Tibial nerve (tissue), 4 donors: ENCODE data around the gene MAN2B2. TPM values are rescaled to one million over a fixed set of nuclear protein-coding genes. Genes with fewer than 3 reads are reported as not detected.
"Not testable (repeated sequence)": the region's sequence is repeated elsewhere in the genome, so short reads cannot be mapped to it uniquely, and the experiment has no call there.

ENCODE experiments used
- DNase-seq, 2 donors: peaks; one replicate each; pipeline ENCODE4 v3.0.0-alpha.2; 2019; ENCODE audit warnings: low spot score in 2 of 2
- H3K27ac ChIP-seq, 4 donors: fragments of 200-600 bp; sonication (generic) in 3 of 4; one replicate each; pipeline ENCODE4 v1.5.1; 2017 to 2019; ENCODE audit warnings: mild to moderate bottlenecking in 1 of 4
- H3K27me3 ChIP-seq, 2 donors: fragments of 200-600 bp; sonication (generic) in 1 of 2; one replicate each; pipeline versions ENCODE4 v1.5.1 to v1.6.0; 2017 to 2019
- H3K36me3 ChIP-seq, 3 donors: fragments of 200-600 bp; sonication (generic); one replicate each; pipeline ENCODE4 v1.5.1; 2018 to 2019
- H3K4me1 ChIP-seq, 4 donors: fragments of 200-600 bp; sonication (generic) in 3 of 4; one replicate each; pipeline ENCODE4 v1.5.1; 2017 to 2019
- H3K4me3 ChIP-seq, 4 donors: fragments of 200-600 bp; sonication (generic) in 3 of 4; one replicate each; pipeline ENCODE4 v1.5.1; 2017 to 2019; ENCODE audit warnings: mild to moderate bottlenecking in 1 of 4, moderate library complexity in 1 of 4
- H3K9me3 ChIP-seq, 4 donors: fragments of 200-600 bp; sonication (generic) in 3 of 4; one replicate each; pipeline ENCODE4 v1.5.1; 2017 to 2019
- EP300 ChIP-seq, 2 donors: sonication (generic); formaldehyde crosslinking; IDR thresholded peaks; one replicate each; pipeline ENCODE4 v1.6.1; 2017; ENCODE audit warnings: antibody characterized with exemption in 2 of 2, mild to moderate bottlenecking in 1 of 2
- POLR2A ChIP-seq, 2 donors: fragments of 450-650 bp; IDR thresholded peaks; one replicate each; pipeline ENCODE4 v1.6.1; 2017; ENCODE audit warnings: antibody characterized with exemption in 2 of 2, mild to moderate bottlenecking in 2 of 2, moderate library complexity in 2 of 2
- WGBS, 2 donors: methylation state at CpG; one replicate each; pipeline ENCODE4 v1.1.5; 2018; 5-methylcytosine and 5-hydroxymethylcytosine counted together
- total RNA-seq, 4 donors: library from RNA; depleted of rRNA; stranded (reverse); fragments of >200 nt; gene quantifications; one replicate each; pipeline ENCODE4 v1.1.0, GENCODE V29; 2016
- TF ChIP-seq, protein P1 (sequence below), 5 experiments: fragments of 200-600 bp in 3 of 5; fragments of 450-650 bp in 2 of 5; sonication (generic) in 3 of 5; IDR thresholded peaks; one replicate each; pipeline ENCODE4 v1.5.1; 2016 to 2019; ENCODE audit warnings: antibody characterized with exemption in 5 of 5, mild to moderate bottlenecking in 3 of 5, moderate library complexity in 2 of 5

Gene MAN2B2
- total RNA-seq, 4 donors from 2014 or later: 33.0 to 66.3 (median 44.6) TPM

DNA sequence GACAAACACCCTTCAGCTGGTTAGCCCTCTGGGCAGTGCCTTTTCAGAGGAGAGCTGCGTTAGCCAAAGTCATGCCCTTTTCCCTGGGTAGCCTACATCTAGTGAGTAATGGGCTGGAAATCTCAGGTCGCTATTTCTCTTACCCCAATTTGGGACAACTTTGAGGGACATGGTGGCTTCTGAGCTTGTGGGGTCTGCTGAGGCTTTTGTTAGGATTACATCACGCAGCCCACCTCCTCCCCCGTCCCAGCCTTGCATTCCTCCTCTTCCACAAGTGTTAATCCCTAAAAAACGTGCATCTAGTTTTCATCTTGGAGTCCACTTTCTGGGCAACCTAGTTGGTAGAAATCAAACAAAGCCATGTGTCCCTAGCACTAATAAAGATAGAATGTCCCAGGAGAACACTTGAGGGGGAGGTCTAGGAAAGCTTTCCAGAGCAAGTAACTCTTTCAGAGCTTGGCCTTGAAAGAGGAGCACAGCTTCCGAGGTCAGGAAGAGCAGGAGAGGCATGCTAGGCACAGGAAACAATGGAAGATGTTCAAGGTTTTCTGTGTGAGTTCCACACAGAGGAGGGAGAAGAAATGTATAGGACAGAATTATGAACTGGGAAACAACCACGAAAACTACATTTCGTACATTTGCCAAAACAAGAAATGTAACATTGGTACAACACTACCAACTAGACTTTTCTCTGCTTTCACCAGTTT lies 68.3 kb downstream of the MAN2B2 start:
- DNase-seq: no peak
- H3K27ac ChIP-seq: peak overlapping the region in 2 of 4 donors; percentile 56 to 97
- H3K4me1 ChIP-seq: peaks cover 5 to 41% (median 23%) of the 10 kb centered on the region in 4 donors
- H3K4me3 ChIP-seq: no peak overlapping the region
- TF ChIP-seq, protein P1, sequence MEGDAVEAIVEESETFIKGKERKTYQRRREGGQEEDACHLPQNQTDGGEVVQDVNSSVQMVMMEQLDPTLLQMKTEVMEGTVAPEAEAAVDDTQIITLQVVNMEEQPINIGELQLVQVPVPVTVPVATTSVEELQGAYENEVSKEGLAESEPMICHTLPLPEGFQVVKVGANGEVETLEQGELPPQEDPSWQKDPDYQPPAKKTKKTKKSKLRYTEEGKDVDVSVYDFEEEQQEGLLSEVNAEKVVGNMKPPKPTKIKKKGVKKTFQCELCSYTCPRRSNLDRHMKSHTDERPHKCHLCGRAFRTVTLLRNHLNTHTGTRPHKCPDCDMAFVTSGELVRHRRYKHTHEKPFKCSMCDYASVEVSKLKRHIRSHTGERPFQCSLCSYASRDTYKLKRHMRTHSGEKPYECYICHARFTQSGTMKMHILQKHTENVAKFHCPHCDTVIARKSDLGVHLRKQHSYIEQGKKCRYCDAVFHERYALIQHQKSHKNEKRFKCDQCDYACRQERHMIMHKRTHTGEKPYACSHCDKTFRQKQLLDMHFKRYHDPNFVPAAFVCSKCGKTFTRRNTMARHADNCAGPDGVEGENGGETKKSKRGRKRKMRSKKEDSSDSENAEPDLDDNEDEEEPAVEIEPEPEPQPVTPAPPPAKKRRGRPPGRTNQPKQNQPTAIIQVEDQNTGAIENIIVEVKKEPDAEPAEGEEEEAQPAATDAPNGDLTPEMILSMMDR (IDR thresholded peaks at IDR 0.05): no peak
- TF ChIP-seq EP300 (IDR thresholded peaks at IDR 0.05): peak in 1 of 2 donors; percentile 4
- TF ChIP-seq POLR2A (IDR thresholded peaks at IDR 0.05): no peak
- 70 to 76% methylated on average over 8 of the region's 8 CpGs for WGBS, 2 donors
- no peaks in the 10 kb centered on the region for H3K27me3 ChIP-seq
- H3K9me3 ChIP-seq: no peaks in the 10 kb centered on the region
- peaks cover 0 to 24% (median 0%) of the 10 kb centered on the region in 3 donors for H3K36me3 ChIP-seq

DNA sequence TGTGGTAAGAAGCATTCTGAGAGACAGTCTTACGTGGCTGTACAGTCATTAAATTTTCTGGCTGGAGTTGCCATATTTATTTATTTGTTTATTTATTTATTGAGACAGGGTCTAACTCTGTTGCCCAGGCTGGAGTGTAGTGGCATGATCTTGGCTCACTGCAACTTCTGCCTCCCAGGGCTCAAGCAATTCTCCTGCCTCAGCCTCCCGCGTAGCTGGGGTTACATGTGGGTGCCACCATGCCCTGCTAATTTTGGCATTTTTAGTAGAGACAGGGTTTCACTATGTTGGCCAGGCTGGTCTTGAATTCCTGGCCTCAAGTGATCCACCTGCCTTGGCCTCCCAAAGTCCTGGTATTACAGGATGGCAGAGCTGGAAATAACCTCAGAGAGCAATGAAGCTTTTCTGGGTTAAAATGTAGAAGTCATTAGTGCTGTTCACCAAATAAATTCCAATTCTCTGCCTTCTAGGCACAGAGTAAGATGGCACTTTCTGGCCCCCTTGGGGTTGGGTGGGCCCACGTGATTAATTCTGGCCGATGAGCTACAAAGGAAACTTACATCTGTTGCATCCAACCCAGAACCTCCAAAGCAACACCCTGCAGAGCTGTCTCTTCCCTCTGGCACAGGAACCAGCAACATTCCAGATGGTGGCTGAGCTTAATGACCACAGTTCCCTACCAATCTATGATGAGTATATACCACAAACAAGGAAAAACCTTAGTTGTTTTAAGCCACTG lies 70.0 kb downstream of the MAN2B2 start:
- Histone ChIP-seq H3K36me3 (peaks cover 0 to 24% (median 0%) of the 10 kb centered on the region in 3 donors), H3K27ac (peak overlapping the region in 2 of 4 donors; percentile 15 to 16)

DNA sequence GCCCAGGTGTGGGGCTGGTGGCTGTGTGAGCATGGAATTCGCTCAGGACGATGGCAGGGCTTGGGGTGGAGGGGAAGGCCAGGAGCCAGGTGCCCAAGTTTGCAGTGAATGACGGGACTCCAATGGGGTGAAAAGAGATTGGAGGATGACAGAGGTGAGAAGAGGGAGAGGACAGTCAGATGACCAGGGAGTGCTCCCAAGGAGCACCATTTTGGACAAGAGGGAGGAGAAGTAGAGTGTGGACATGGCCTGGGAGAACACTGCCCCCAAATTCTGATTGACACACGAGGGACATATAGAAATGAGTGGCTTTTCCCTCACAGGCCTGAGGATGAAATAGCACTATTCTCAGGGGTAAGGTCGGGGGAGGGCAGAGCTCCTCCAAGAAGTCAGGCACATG lies 72.2 kb downstream of the MAN2B2 start:
- TF ChIP-seq, protein P1 (IDR thresholded peaks at IDR 0.05): no peak
- TF ChIP-seq POLR2A (IDR thresholded peaks at IDR 0.05): no peak
- no peak for TF ChIP-seq EP300 (IDR thresholded peaks at IDR 0.05)
- Histone ChIP-seq H3K9me3 (no peaks in the 10 kb centered on the region), H3K36me3 (peaks cover 0 to 18% (median 0%) of the 10 kb centered on the region in 3 donors), H3K27me3 (no peaks in the 10 kb centered on the region), H3K4me1 (peaks cover 5 to 24% (median 17%) of the 10 kb centered on the region in 4 donors), H3K27ac (no peak overlapping the region), H3K4me3 (no peak overlapping the region)
- 75 to 80% methylated on average over 5 of the region's 5 CpGs for WGBS, 2 donors
- DNase-seq: no peak

More for the DNA sequence above, 70.0 kb downstream of the MAN2B2 start:
- Histone ChIP-seq H3K9me3 (no peaks in the 10 kb centered on the region), H3K4me3 (no peak overlapping the region), H3K4me1 (peaks cover 5 to 31% (median 23%) of the 10 kb centered on the region in 4 donors), H3K27me3 (no peaks in the 10 kb centered on the region)
- WGBS, 2 donors: 68 to 69% methylated on average over 5 of the region's 5 CpGs
- no peak for DNase-seq
- TF ChIP-seq EP300 (IDR thresholded peaks at IDR 0.05): no peak
- no peak for TF ChIP-seq POLR2A (IDR thresholded peaks at IDR 0.05)
- TF ChIP-seq, protein P1 (IDR thresholded peaks at IDR 0.05): no peak

DNA sequence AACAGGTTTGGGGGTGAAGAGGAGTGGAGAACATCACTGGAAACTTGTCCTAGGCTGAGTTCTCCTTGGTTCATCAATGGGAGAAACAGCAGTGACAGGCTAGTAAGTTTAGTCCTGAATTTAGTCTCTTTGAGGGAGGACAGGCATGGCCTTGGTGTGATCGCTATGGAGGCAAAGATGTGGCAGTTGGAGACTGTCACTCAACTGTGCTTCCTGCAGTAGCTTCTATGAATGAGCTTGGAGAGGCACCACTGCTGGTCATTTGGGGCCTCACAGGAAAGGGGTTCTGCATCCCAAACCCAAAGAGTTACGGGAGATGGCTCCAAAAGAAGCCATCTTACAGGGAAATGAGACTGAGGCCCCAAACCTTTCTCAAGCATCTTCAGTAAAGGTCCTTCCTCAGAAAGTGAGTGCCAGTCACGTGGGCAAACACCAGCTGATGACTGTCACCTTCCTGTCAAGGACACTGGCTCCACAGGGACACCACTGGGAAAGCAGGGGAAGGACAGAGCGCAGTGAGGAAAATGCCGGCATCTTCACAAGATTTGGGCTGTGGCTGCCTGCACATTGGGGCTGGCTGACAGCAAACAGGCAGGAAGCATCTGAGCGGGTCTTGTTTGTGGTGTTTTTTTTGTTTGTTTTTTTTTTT lies 72.7 kb downstream of the MAN2B2 start:
- TF ChIP-seq EP300 (IDR thresholded peaks at IDR 0.05): no peak
- 42 to 59% methylated on average over 6 of the region's 6 CpGs for WGBS, 2 donors
- H3K27me3 ChIP-seq: no peaks in the 10 kb centered on the region
- H3K9me3 ChIP-seq: no peaks in the 10 kb centered on the region
- no peak overlapping the region for H3K4me3 ChIP-seq
- DNase-seq: no peak
- H3K27ac ChIP-seq: no peak overlapping the region
- peaks cover 0 to 18% (median 11%) of the 10 kb centered on the region in 4 donors for H3K4me1 ChIP-seq
- peaks cover 0 to 13% (median 0%) of the 10 kb centered on the region in 3 donors for H3K36me3 ChIP-seq

DNA sequence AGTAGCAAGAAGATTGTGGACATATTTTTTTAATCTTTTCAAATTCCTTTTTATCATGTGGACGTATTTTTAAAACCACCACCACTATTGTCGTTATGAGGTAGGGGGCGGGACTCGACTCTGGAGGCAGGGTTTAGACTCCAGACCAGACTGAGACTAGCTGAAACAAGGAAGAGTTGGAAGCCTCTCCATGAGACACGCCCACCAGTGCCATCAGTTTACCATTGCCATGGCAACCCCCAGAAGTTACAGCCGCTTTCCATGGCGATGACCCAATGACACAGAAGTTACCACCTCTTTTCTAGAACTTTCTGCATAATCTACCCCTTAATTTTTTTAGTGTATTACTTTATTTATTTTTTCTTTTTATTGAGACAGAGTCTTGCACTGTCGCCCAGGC lies 74.2 kb downstream of the MAN2B2 start:
- no peaks in the 10 kb centered on the region for H3K36me3 ChIP-seq

DNA sequence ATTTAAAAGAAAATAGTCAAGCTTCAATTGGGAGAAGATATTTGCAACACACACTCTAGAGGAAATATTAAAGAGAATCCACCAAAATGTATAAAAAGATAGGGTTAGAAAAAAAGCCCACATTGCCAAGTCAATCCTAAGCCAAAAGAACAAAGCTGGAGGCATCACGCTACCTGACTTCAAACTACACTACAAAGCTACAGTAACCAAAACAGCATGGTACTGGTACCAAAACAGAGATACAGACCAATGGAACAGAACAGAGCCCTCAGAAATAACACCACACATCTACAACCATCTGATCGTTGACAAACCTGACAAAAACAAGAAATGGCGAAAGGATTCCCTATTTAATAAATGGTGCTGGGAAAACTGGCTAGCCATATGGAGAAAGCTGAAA lies 79.2 kb downstream of the MAN2B2 start:
- H3K27ac ChIP-seq, H3K36me3 ChIP-seq, H3K27me3 ChIP-seq, H3K4me3 ChIP-seq, DNase-seq, H3K9me3 ChIP-seq: not testable (repeated sequence)
- 32 to 87% methylated on average over 2 to 3 of the region's 3 CpGs for WGBS, 2 donors
- peaks cover 0 to 10% (median 2%) of the 10 kb centered on the region in 4 donors for H3K4me1 ChIP-seq

More for the DNA sequence above, 74.2 kb downstream of the MAN2B2 start:
- Histone ChIP-seq H3K4me3 (no peak overlapping the region), H3K9me3 (no peaks in the 10 kb centered on the region), H3K4me1 (peaks cover 0 to 5% (median 2%) of the 10 kb centered on the region in 4 donors), H3K27ac (no peak overlapping the region), H3K27me3 (no peaks in the 10 kb centered on the region)
- DNase-seq: no peak
- WGBS, 2 donors: 88 to 90% methylated on average over 8 of the region's 8 CpGs
- TF ChIP-seq POLR2A (IDR thresholded peaks at IDR 0.05): no peak
- TF ChIP-seq EP300 (IDR thresholded peaks at IDR 0.05): no peak
- TF ChIP-seq, protein P1 (IDR thresholded peaks at IDR 0.05): no peak

DNA sequence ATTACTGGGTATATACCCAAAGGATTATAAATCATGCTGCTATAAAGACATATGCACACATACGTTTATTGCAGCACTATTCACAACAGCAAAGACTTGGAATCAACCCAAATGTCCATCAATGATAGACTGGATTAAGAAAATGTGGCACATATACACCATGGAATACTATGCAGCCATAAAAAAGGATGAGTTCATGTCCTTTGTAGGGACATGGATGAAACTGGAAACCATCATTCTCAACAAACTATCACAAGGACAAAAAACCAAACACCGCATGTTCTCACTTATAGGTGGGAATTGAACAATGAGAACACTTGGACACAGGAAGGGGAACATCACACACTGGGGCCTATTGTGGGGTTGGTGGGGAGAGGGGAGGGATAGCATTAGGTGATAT lies 80.3 kb downstream of the MAN2B2 start:
- WGBS, 2 donors: 84 to 85% methylated on average over 2 of the region's 2 CpGs

More for the DNA sequence above, 80.3 kb downstream of the MAN2B2 start:
- not testable (repeated sequence) for DNase-seq, H3K27me3 ChIP-seq, H3K9me3 ChIP-seq, H3K4me3 ChIP-seq, H3K27ac ChIP-seq, H3K36me3 ChIP-seq
- peaks cover 0 to 16% (median 5%) of the 10 kb centered on the region in 4 donors for H3K4me1 ChIP-seq
